ENCODE measurements around the gene TRPC4AP.

Gene TRPC4AP

DNA sequence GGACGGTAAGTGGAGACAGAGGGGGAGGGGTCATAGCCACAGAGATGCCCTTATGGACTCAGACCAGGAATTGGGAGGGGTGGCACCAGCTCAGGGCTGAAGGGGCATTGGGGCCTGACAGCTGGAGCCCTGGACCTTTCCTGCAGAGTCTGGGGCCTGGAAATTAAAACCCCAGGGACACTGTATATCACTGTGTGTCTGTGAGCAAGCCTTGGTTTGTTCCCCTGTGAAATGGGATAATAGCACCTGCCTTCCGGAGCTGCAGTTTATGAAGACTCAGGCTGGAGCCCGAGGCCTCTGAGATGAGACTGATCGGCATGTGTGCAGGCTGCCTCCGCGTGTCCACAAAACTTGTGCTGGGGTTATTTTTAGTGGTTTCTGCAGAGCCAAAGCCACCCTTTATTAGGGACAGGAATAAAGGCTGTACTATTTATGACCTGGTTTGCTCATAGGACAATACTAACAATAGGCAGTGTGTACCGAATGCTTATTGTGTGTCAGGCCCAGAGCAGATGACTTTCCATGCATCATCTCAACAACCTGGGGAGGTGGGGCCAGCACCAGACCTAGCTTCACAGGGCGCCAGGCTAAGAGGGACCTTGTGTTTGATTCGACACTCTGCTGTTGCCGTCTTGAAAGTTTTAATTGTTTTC lies 114.4 kb downstream of the TRPC4AP start:
- no peak overlapping the region for H3K27ac ChIP-seq
- no peaks in the 10 kb centered on the region for H3K36me3 ChIP-seq
- TF ChIP-seq, protein P1, sequence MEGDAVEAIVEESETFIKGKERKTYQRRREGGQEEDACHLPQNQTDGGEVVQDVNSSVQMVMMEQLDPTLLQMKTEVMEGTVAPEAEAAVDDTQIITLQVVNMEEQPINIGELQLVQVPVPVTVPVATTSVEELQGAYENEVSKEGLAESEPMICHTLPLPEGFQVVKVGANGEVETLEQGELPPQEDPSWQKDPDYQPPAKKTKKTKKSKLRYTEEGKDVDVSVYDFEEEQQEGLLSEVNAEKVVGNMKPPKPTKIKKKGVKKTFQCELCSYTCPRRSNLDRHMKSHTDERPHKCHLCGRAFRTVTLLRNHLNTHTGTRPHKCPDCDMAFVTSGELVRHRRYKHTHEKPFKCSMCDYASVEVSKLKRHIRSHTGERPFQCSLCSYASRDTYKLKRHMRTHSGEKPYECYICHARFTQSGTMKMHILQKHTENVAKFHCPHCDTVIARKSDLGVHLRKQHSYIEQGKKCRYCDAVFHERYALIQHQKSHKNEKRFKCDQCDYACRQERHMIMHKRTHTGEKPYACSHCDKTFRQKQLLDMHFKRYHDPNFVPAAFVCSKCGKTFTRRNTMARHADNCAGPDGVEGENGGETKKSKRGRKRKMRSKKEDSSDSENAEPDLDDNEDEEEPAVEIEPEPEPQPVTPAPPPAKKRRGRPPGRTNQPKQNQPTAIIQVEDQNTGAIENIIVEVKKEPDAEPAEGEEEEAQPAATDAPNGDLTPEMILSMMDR (IDR thresholded peaks at IDR 0.05; ENCODE audit: low read depth, low read length) = no peak
- no peaks in the 10 kb centered on the region for H3K27me3 ChIP-seq (ENCODE audit: insufficient read depth, low read depth, severe bottlenecking)
- no peak overlapping the region for H3K4me3 ChIP-seq (ENCODE audit: low read depth, low read length)
- peaks cover 3% of the 10 kb centered on the region for H3K9me3 ChIP-seq (ENCODE audit: severe bottlenecking)
- no peak for DNase-seq

DNA sequence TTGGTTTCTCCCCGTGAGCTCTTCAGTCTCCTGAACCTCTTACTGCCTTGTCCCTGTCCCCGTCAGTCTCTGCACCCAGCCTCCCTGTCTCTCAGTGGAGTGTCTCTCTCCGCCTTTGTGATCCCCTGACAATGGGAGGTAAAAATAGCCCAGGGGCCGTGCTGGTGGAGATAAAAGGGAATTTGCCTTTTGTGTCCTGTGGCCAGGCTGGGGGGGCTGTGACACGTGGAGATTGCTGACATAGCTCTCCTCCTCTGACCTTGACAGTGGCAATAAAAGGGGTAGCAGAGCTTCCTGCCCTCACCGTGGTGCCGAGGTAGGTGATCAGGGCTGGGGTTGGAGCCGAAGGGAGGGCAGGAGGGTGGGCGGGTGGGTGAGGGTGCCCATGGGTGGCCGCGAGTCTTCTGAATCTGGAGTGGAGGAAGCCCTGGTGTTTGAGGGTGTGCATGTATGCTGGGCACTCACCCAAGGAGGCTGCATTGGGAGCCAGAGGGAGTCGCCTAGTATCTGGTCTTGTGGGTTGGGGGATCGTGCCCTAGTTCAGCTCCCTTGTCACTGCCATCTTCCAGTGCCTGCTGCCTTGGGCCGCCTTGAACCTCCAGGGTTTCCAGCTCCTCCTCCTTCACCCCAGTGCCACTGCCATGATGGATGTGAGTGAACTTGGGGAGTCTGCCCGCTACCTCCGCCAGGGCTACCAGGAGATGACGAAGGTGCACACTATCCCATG lies 115.1 kb downstream of the TRPC4AP start:
- TF ChIP-seq, protein P1 (IDR thresholded peaks at IDR 0.05; ENCODE audit: low read depth, low read length) = no peak
- Histone ChIP-seq H3K9me3 (ENCODE audit: severe bottlenecking) (peaks cover 3% of the 10 kb centered on the region), H3K27ac (no peak overlapping the region), H3K36me3 (no peaks in the 10 kb centered on the region), H3K27me3 (ENCODE audit: insufficient read depth, low read depth, severe bottlenecking) (no peaks in the 10 kb centered on the region), H3K4me3 (ENCODE audit: low read depth, low read length) (no peak overlapping the region)
- DNase-seq = no peak

GRCh38 chr20:34976286-34976685 lies 116.3 kb downstream of the TRPC4AP start:
- DNase-seq = no peak
- no peak overlapping the region for H3K27ac ChIP-seq
- no peaks in the 10 kb centered on the region for H3K27me3 ChIP-seq (ENCODE audit: insufficient read depth, low read depth, severe bottlenecking)
- TF ChIP-seq, protein P1 (IDR thresholded peaks at IDR 0.05; ENCODE audit: low read depth, low read length) = no peak
- H3K36me3 ChIP-seq = no peaks in the 10 kb centered on the region
- no peak overlapping the region for H3K4me3 ChIP-seq (ENCODE audit: low read depth, low read length)
- H3K9me3 ChIP-seq (ENCODE audit: severe bottlenecking) = peaks cover 3% of the 10 kb centered on the region

GRCh38 chr20:34974246-34974645 lies 118.4 kb downstream of the TRPC4AP start:
- Histone ChIP-seq H3K4me3 (ENCODE audit: low read depth, low read length) (no peak overlapping the region), H3K27ac (no peak overlapping the region), H3K36me3 (no peaks in the 10 kb centered on the region), H3K27me3 (ENCODE audit: insufficient read depth, low read depth, severe bottlenecking) (no peaks in the 10 kb centered on the region), H3K9me3 (ENCODE audit: severe bottlenecking) (no peaks in the 10 kb centered on the region)
- DNase-seq = no peak
- TF ChIP-seq, protein P1 (IDR thresholded peaks at IDR 0.05; ENCODE audit: low read depth, low read length) = no peak

GRCh38 chr20:34971561-34972235 lies 120.9 kb downstream of the TRPC4AP start:
- DNase-seq = peak; percentile 9
- H3K27me3 ChIP-seq (ENCODE audit: insufficient read depth, low read depth, severe bottlenecking) = no peaks in the 10 kb centered on the region
- no peak overlapping the region for H3K4me3 ChIP-seq (ENCODE audit: low read depth, low read length)
- TF ChIP-seq, protein P1 (IDR thresholded peaks at IDR 0.05; ENCODE audit: low read depth, low read length) = no peak
- H3K9me3 ChIP-seq (ENCODE audit: severe bottlenecking) = no peaks in the 10 kb centered on the region
- H3K36me3 ChIP-seq = no peaks in the 10 kb centered on the region
- no peak overlapping the region for H3K27ac ChIP-seq

Data from WERI-Rb-1 (cell line).